Colonic mucosa (tissue), 4 donors: Measurements from ENCODE around the gene WDR44. TPM values are rescaled to one million over a fixed set of nuclear protein-coding genes. Genes with fewer than 3 reads are reported as not detected.

Source experiments
- DNase-seq: peaks from one replicate; pipeline ENCODE4 v3.0.0-alpha.2; 2020
- H3K27ac ChIP-seq: fragments of 200-600 bp; one replicate; pipeline ENCODE4 v1.8.0; 2021
- H3K27me3 ChIP-seq: fragments of 200-600 bp; one replicate; pipeline ENCODE4 v1.8.0; 2021
- H3K36me3 ChIP-seq: fragments of 200-600 bp; one replicate; pipeline ENCODE4 v1.8.0; 2021
- H3K4me1 ChIP-seq: fragments of 200-600 bp; one replicate; pipeline ENCODE4 v1.8.0; 2021; ENCODE audit warnings: mild to moderate bottlenecking
- H3K4me3 ChIP-seq: fragments of 200-600 bp; one replicate; pipeline ENCODE4 v1.8.0; 2021
- H3K9ac ChIP-seq, 2 donors: one replicate each; pipeline ENCODE4 v1.7.0; 2013; ENCODE audit warnings: control low read depth in 2 of 2, low read depth in 2 of 2, low read length in 2 of 2
- H3K9me3 ChIP-seq: fragments of 200-600 bp; one replicate; pipeline ENCODE4 v1.8.0; 2021
- CTCF ChIP-seq: fragments of 200-600 bp; IDR thresholded peaks from one replicate; pipeline ENCODE4 v1.8.0; 2022; ENCODE audit warnings: antibody characterized with exemption, mild to moderate bottlenecking
- intact Hi-C: fragments of 100-400 bp; cut with DNase I; formaldehyde crosslinking; loops from one replicate; pipeline ENCODE4 v1.14.1; 2022
- total RNA-seq, 2 donors: library from RNA; stranded (reverse); fragmentation: NEBNext Ultra II Directional in 1 of 2; extraction: Animal tissue kit (Norgen Biotek cat#: 25700) in 1 of 2; gene quantifications; one replicate each; pipeline ENCODE4 v1.2.1, GENCODE V29; 2021
- donor health status: healthy.
- donor health status: DM: no; HTN: no; CAD: no.
- donor health status: DM: no; HTN: no; CAD: no.

The WDR44 gene
- total RNA-seq, 2 donors from 2014 or later = 8.0 to 13.4 TPM

GRCh38 chrX:118350706-118351105, 4.8 kb downstream of the WDR44 start:
- Histone ChIP-seq H3K9me3 (no peaks in the 10 kb centered on the region), H3K9ac (no peak overlapping the region), H3K4me1 (no peaks in the 10 kb centered on the region), H3K27me3 (no peaks in the 10 kb centered on the region), H3K27ac (no peak overlapping the region), H3K36me3 (no peaks in the 10 kb centered on the region), H3K4me3 (no peak overlapping the region)
- TF ChIP-seq CTCF = no peak
- intact Hi-C loops = no loop called here
- no peak for DNase-seq

GRCh38 chrX:118352566-118352965, 6.7 kb downstream of the WDR44 start:
- H3K4me3 ChIP-seq = no peak overlapping the region
- no peak for TF ChIP-seq CTCF
- H3K36me3 ChIP-seq = no peaks in the 10 kb centered on the region
- no peak for DNase-seq
- H3K9me3 ChIP-seq = no peaks in the 10 kb centered on the region
- H3K9ac ChIP-seq = no peak overlapping the region
- no peak overlapping the region for H3K27ac ChIP-seq
- no peaks in the 10 kb centered on the region for H3K4me1 ChIP-seq
- intact Hi-C loops = no loop called here
- no peaks in the 10 kb centered on the region for H3K27me3 ChIP-seq

- intact Hi-C loops = no loop called here
- Histone ChIP-seq H3K4me1 (no peaks in the 10 kb centered on the region), H3K9me3 (no peaks in the 10 kb centered on the region), H3K4me3 (no peak overlapping the region), H3K27ac (no peak overlapping the region), H3K27me3 (no peaks in the 10 kb centered on the region), H3K9ac (no peak overlapping the region), H3K36me3 (no peaks in the 10 kb centered on the region)
- no peak for DNase-seq
- no peak for TF ChIP-seq CTCF
Observed at GRCh38 chrX:118353081-118353850, 7.4 kb downstream of the WDR44 start.

- Histone ChIP-seq H3K9ac (no peak overlapping the region), H3K9me3 (no peaks in the 10 kb centered on the region), H3K36me3 (no peaks in the 10 kb centered on the region), H3K27me3 (no peaks in the 10 kb centered on the region), H3K4me1 (no peaks in the 10 kb centered on the region), H3K27ac (no peak overlapping the region), H3K4me3 (no peak overlapping the region)
- no peak for TF ChIP-seq CTCF
- intact Hi-C loops = no loop called here
- no peak for DNase-seq
Observed at GRCh38 chrX:118355225-118355920, 9.5 kb downstream of the WDR44 start.

GRCh38 chrX:118356154-118356701, 10.3 kb downstream of the WDR44 start:
- Histone ChIP-seq H3K27ac (no peak overlapping the region), H3K9ac (no peak overlapping the region), H3K4me1 (no peaks in the 10 kb centered on the region), H3K9me3 (no peaks in the 10 kb centered on the region), H3K27me3 (no peaks in the 10 kb centered on the region), H3K4me3 (no peak overlapping the region), H3K36me3 (no peaks in the 10 kb centered on the region)
- TF ChIP-seq CTCF = no peak
- DNase-seq = no peak
- intact Hi-C loops = no loop called here
